Mucosa of gallbladder (tissue), 1 donor: ENCODE results near the gene SMC3. TPM values are rescaled to one million over a fixed set of nuclear protein-coding genes. Genes with fewer than 3 reads are reported as not detected.
"Not testable (repeated sequence)": the region's sequence is repeated elsewhere in the genome, so short reads cannot be mapped to it uniquely, and the experiment has no call there.

Experiments used
- DNase-seq: peaks from one replicate; pipeline ENCODE4 v3.0.0-alpha.2; 2020; ENCODE audit warnings: low spot score
- total RNA-seq: library from RNA; stranded (reverse); gene quantifications from one replicate; pipeline ENCODE4 v1.2.1, GENCODE V29; 2021
- donor health status: DM: no; HTN: no; CAD: no.

Gene SMC3
- total RNA-seq, 1 donor from 2014 or later, result 28.5 TPM

- no peak for DNase-seq
Observed at GRCh38 chr10:110625951-110626855, 58.7 kb downstream of the SMC3 start.

- DNase-seq, result no peak
Observed at GRCh38 chr10:110628161-110628560, 60.7 kb downstream of the SMC3 start.

DNA sequence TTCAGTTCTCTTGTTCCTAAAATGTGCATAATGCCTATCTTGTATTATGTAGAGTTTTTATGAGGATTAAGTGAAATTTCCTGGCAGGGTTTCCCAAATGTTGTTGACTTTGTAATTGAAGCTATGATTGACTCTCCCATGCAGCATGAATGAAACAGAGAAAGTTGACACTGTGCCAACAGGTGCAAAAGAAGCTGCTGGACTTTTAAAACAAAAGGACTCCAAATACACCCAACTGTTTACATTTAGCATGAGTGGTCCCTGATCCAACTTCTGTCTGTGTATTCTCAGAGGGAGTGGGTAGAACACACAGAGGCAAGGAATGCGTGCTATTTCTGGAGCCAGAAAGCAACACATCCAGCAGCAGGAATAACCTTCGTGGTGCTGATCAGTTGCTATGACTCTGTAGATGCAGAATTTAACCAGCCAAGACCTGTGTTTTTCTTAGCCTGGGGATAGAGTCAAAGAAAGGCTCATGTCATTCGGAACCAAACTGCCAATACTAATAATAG is 62.2 kb downstream of the SMC3 start:
- no peak for DNase-seq

DNA sequence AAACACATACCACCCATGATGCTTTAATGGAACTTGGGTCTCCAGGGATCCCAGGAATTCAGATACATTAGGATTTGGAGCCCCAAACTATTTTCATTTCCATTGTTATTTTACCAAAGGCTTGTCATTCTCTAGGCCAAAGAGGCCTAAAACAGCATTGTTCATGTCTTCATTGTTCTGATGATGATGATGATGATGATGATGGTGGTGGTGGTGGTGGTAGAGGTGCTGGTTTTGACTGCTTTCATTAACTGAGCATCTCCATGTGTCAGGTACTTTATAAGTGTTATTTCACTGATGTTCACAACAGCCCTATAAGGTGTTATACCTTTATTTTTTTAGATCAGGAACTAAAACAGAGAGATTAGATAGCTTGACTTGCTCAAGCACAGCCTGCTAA is 64.4 kb downstream of the SMC3 start:
- DNase-seq, result no peak

DNA sequence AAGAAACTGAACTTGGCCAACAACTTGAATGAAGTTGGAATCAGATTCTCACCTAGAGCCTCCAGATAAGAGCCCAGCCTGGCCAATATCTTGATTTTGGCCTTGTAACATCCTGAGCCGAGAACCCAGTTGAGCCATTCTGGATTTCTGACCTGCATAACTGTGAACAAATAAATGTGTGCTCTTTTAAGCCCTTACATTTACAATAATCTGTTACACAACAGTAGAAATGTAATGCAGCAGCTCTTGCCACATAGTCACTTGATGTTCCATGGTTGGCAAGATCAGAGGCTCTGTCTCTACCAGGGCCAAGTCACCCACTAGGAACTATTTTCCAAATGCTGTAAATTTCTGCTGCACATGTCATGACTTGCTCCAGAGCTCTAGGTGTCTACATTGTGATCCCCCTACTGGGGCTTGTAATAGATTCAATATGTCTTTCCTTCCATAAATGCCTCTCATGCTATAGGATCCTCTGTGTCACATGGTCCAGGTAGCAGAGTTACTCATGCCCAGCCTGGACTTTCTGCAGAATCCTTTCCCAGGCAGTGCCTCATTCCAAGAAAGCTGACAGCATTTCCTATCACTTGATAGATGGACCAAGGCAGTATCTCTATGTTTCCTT is 65.2 kb downstream of the SMC3 start:
- DNase-seq, result no peak

DNA sequence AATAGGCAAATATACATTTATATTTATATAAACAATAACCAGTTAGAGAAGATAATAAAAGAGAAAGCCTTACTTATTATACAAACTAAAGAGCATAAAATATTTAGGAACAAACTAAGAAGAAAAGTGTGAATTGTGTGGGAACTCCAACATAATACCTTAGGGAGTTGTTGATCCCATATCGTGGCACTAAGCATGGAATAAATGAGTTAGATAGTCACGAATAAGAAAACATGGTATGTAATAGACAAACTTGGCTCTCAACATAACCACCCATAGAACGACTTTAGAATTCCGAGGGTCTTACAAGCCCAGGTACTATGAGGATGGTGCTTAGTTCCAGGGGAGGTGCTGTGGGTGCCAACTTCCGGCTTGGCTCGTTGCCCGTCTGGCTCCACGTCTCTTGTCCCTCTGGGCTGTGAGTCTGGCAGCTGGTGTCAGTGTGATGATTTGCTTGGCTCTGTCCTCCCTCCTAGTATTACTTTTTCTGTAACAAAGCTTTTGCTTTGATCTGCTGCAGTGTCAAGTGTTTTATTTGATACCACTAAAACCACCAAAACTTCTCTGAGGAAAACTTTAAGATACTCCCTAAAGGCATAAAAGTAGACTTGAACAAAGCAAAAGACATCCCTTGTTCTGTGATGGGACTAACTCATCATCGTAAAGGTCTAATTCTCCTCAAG is 67.2 kb downstream of the SMC3 start:
- DNase-seq, result no peak

GRCh38 chr10:110636572-110636931 is 69.1 kb downstream of the SMC3 start:
- no peak for DNase-seq

DNA sequence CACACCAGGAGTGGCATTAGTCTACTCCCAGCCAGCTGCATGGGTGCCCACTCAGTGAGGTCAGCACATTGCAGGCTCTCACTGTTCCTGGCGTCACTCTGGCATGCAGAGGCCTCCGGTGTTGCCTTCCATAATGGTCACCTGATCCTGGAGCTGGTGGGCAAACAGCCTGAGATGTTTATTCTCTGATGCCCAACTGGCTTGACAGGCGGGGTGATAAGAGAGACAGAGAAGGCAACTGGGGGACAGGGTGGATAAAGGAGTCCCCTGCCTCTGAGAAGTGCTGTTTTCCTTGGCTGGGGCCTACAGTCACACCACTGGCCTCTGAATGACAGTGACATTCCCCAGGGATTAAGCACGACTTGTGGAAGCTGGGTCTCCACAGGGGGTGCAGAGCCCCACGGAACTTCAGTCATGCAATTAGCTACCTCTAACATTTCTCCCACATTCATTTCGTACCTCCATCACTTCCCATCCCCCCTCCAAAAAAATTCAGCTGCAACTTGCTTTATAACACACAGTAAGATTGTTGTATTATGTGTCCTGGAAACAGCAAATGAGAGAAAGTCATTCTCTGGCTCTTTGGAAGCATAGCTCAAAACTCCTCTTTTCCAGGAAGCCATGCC is 69.5 kb downstream of the SMC3 start:
- no peak for DNase-seq

DNA sequence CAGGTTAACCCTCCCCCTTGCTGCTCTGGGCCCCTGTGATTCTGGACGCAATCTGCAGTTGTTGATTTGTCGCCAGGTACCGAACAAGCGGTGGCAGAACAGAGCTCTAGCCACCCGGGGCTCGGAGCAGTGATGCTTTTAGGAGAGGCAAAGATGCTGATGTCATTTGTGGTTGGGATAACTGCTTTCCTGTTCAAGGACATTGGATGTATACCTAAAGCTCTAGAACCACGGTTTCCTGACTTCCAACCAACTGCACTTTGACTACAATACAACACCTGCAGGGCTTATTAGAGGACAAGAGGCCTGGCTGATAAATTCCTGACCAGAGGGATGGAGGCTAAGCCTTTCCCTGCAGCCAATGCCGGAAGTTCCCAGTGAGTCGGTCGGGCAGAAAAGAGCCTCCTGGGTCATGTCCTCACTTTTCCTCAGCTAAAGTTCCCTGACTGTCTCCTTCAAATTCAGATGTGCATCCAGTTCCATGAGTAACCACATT is 70.1 kb downstream of the SMC3 start:
- no peak for DNase-seq

DNA sequence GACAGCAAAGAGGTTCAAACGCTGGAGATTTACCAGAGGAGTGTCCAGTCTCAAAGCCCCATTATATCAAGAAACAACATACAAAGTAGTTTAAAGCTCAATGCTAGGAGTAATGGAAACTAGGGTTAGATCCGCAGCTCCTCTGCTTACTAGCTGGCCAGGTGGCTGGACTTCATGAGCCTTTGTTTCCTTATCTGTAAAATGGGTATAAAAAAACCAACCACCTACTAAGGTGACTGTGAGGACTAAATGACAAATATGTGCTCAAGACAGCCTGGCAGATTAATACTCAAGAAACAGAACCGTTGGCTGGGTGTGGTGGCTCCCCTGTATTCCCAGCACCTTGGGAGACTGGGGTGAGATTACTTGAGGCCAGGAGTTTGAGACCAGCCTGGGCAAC is 70.8 kb downstream of the SMC3 start:
- DNase-seq, result no peak

DNA sequence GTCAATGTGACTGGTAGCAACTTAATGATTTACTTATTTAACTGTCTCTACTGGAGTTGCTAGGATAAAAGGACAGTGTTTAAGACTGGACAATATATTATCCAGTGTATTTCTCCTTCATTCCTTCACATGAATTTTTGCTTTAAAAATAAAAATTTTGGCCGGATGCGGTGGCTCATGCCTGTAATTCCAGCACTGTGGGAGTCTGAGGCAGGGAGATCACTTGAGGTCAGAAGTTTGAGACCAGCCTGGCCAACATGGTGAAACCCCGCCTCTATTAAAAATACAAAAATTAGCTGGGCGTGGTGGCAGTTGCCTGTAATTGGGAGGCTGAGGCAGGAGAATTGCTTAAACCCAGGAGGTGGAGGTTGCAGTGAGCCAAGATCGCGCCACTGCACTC is 71.6 kb downstream of the SMC3 start:
- not testable (repeated sequence) for DNase-seq

GRCh38 chr10:110639858-110640257 is 72.4 kb downstream of the SMC3 start:
- not testable (repeated sequence) for DNase-seq

DNA sequence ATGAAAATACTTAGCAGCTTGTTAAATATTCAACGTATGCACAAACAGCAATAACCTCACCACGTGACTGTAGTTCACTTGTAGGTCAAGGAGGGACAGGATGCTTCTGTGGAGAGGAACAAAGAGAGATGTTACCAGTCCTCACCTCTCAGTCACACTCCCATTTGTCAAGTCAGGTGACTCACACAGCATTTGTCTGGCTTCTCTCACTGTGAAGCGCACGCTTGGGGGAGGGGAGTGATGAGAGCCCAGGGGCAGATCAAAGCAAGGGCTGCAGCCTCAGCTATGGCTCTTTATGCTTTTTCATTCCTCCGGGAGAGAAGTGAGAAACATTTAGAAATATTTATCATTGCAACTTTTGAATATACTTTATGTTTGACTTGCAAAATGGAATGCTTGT is 73.8 kb downstream of the SMC3 start:
- DNase-seq, result no peak

DNA sequence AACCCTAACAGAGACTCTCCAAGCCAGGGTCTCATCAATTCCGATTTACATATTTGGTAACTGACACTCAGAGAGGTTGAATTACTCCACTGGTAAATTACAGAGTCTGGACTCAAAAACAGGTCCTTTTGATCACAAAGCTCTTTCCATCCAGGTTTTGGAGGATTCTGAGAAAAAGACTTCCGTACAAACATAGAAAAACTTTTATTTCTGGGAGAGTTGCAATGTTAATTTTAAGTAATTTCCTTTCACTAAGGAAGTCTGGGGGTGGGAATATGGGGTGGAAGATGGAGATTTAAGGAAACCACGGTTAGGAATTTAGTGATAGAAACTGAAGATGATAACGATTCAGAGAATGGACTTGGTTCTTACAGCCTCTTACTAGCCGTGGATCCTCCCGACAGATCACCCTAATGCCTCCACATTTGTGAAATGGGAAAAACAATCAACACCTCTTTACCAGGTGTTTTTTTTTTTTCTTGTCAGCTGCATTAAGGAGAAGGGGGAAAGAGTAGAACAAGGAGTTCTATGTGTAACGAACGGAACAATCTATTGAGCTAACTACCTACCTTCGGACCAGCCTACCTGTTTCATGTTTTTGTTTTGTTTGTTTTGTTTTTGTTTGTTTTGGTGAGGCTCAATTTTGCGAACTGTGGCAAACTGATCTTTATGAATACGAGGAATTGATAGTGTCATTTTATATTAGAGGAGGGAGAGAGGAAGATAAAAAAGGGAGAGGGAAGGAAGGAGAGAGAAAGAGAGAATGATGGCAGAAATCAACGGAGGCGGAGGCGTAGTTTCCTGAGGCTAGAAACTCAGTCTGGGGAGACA is 74.9 kb downstream of the SMC3 start:
- no peak for DNase-seq

DNA sequence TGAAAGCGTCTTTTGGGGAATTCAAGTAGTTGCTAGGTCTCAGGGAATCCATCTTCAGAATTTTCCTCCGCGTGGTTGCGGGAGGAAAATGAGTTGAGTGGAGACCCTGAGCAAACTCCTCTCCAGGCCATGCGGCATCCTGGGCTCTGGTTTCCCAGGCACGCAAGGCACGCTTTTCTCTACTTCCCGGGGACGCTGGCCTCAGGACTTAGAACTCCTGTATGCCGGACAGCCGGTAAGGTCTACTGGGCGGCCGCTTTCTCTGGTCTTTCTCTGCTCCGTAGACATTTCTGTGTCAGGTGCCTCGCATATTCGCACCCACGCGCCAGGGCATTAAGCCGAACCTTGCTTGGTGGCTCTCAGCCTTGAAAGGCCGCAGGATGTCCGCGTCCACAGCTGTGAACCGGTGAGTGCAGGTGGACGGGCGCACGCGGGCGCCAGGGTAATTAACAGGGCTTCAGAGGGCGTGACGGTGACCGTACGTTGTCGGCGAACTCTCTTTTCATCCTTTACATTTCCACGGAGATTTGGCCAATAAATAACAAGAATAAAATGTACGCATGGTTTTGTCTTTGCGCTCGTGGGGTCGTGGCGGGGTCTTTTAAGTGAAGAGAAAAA is 75.6 kb downstream of the SMC3 start:
- DNase-seq, result no peak

DNA sequence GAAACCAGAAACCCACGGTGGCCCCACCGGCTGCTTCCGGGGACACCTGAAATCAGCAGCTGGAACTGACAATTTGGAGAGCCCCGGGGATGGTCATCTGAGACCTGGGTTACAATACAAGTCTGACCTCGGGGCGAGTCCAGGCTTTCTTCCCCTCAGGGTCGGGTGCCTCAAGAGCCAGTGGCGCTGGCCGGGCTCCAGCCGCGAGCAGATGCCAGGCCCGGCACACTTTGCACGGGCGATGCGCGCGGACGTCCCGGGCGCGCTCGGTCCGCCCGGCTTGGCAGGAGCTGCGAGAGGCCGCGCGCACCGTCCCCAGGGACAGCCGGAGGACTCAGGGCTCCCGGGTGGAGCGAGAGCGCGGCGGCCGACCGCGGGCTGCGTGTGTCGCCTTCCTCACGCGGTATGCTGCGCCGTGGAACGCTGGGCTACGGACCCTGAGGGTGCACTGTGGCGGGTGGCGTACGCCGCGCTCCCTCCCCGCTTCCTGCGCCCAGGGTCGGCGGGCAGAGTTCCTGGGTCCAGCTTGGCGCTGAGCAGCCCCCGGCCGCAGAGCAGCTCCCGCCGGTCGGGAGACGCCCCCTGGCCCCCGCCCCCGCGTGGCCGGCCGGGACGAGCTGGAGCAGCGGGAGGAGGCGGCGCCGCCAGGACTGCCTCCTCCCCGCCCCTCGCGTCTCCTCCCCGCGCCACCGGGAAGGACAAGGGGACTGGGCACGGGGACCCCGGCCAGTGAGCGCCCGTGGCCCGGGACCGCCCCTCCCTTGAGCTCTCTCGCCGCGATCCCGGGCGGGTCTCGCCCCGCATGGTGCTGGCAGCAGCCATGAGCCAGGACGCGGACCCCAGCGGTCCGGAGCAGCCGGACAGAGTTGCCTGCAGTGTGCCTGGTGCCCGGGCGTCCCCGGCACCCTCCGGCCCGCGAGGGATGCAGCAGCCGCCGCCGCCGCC is 76.4 kb downstream of the SMC3 start, which contains the start of gene RBM20:
TSS of gene RBM20 (plus strand) at position 684 of the 945 bp plus-strand sequence. CDS start at position 803, 119 bp downstream.
- DNase-seq, result no peak

DNA sequence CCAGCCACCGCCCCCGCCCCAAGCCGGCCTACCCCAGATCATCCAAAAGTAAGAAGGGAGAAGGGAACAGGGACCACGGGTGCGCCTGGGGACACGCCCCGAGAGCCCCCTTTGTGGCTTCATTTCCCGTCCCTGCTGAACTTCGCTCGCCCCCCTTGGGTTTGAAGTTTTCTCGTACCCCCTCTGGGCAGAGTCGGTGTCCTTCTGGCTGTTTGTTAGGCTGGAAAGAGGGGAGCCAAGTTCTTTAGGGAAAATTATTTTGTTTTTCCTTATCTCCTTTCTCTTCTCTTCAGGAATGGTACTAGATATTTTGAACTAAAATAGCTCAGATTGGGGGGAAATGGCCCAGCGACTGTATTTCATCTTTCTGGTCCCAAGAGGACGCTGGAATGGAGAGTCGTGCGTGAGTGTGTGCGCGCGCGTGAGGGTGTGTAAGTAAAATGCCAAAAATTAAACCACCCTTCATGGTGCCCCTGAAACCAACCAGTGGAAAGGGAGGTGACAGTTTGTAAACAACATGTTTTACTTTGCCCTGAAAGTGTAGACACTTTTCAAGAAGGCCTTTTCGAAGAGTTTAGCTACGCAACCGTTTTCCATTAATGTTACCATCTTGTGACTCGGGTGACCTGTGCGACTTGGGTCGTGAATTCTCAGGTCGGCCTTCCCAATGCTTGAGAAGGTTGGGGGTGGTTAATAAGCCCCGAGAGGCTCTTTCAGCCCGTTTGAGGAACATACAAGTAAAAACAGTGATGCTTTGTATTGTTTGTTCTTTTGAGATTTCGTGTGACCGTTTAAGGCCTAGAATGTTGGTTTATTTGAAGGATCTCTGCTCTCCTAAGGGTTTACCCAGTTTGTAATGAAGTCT is 77.3 kb downstream of the SMC3 start:
- DNase-seq, result no peak

GRCh38 chr10:110646417-110647135 is 79.1 kb downstream of the SMC3 start:
- DNase-seq, result no peak
